H1 (cell line): Measurements from ENCODE around the gene PTH2R.

Source experiments
- ATF2 ChIP-seq: IDR thresholded peaks from 2 replicates; pipeline ENCODE4 v1.6.1; 2012; ENCODE audit warnings: low read length, inconsistent platforms
- BRCA1 ChIP-seq: IDR thresholded peaks from 2 replicates; pipeline ENCODE4 v1.6.1; 2012; ENCODE audit warnings: low read depth, low read length, improper control_type of control experiment
- CREB1 ChIP-seq: IDR thresholded peaks from 2 replicates; pipeline ENCODE4 v1.6.1; 2012; ENCODE audit warnings: inconsistent platforms
- CTCF ChIP-seq, 3 experiments: IDR thresholded peaks; 1 replicate in 2 of 3; 2 replicates in 1 of 3; pipeline versions ENCODE4 v1.5.1 to v1.6.1; 2011; ENCODE audit warnings: low read length in 3 of 3, mild to moderate bottlenecking in 3 of 3, inconsistent platforms in 2 of 3, low read depth in 1 of 3, moderate library complexity in 1 of 3; ENCODE audit not compliant: insufficient read depth in 1 of 3; ENCODE audit errors: control extremely low read depth in 1 of 3
- EP300 ChIP-seq, 2 experiments: IDR thresholded peaks; 1 replicate in 1 of 2; 2 replicates in 1 of 2; pipeline ENCODE4 v1.6.1; 2011 to 2012; ENCODE audit warnings: low read depth in 2 of 2, low read length in 2 of 2, mild to moderate bottlenecking in 2 of 2, borderline replicate concordance in 1 of 2, inconsistent platforms in 1 of 2, moderate library complexity in 1 of 2
- EZH2 ChIP-seq: fragments of 200-600 bp; sonication (generic); IDR thresholded peaks from 2 replicates; pipeline ENCODE4 v1.7.1; 2012; ENCODE audit warnings: low read depth, mild to moderate bottlenecking, moderate library complexity, low read length, inconsistent platforms; ENCODE audit not compliant: severe bottlenecking
- HDAC2 ChIP-seq, 2 experiments: fragments of 300-600 bp in 1 of 2; sonication (generic) in 1 of 2; IDR thresholded peaks; 2 replicates each; pipeline ENCODE4 v1.6.1; 2011 to 2012; ENCODE audit warnings: low read depth in 2 of 2, low read length in 2 of 2, mild to moderate bottlenecking in 2 of 2, moderate library complexity in 2 of 2, borderline replicate concordance in 1 of 2, inconsistent platforms in 1 of 2
- PHF8 ChIP-seq: fragments of 200-600 bp; sonication (generic); conservative IDR thresholded peaks from 2 replicates; pipeline ENCODE4 v1.7.1; 2012; ENCODE audit warnings: low read depth, mild to moderate bottlenecking, inconsistent platforms, low read length, moderate library complexity
- POLR2A ChIP-seq, 2 experiments: IDR thresholded peaks; 1 replicate in 1 of 2; 2 replicates in 1 of 2; pipeline ENCODE4 v1.6.1; 2011; ENCODE audit warnings: low read depth in 2 of 2, low read length in 2 of 2, mild to moderate bottlenecking in 2 of 2; ENCODE audit errors: control extremely low read depth in 1 of 2
- SUZ12 ChIP-seq: fragments of 200-600 bp; sonication (generic); IDR thresholded peaks from 2 replicates; pipeline ENCODE4 v1.6.1; 2012; ENCODE audit warnings: mild to moderate bottlenecking, inconsistent platforms, low read length, moderate library complexity, mixed read lengths

- TF ChIP-seq EZH2: no peak
- TF ChIP-seq CTCF (IDR thresholded peaks at IDR 0.05; ENCODE audit: control extremely low read depth in 1 of 3, insufficient read depth in 1 of 3, low read depth in 1 of 3, low read length in 3 of 3): no peak
- no peak for TF ChIP-seq SUZ12
- TF ChIP-seq BRCA1: no peak
- no peak for TF ChIP-seq EP300 (IDR thresholded peaks at IDR 0.05; ENCODE audit: borderline replicate concordance in 1 of 2, low read depth in 2 of 2, low read length in 2 of 2)
- no peak for TF ChIP-seq PHF8
- TF ChIP-seq POLR2A (IDR thresholded peaks at IDR 0.05; ENCODE audit: control extremely low read depth in 1 of 2, low read depth in 2 of 2, low read length in 2 of 2): no peak
- TF ChIP-seq CREB1: no peak
- TF ChIP-seq HDAC2 (IDR thresholded peaks at IDR 0.05; ENCODE audit: borderline replicate concordance in 1 of 2, low read depth in 2 of 2, low read length in 2 of 2): no peak
- TF ChIP-seq ATF2: no peak
Measured at GRCh38 chr2:208489687-208490086, 83.1 kb downstream of the PTH2R start.
